HG03103 (cell line): Measurements from ENCODE around the gene ARMC7.

Experiments
- ATAC-seq: cut with Tn5 transposase; IDR thresholded peaks from one replicate; pipeline ENCODE4 v1.9.1; 2021; ENCODE audit warnings: low read depth; ENCODE audit not compliant: unreplicated experiment

The ARMC7 gene

DNA sequence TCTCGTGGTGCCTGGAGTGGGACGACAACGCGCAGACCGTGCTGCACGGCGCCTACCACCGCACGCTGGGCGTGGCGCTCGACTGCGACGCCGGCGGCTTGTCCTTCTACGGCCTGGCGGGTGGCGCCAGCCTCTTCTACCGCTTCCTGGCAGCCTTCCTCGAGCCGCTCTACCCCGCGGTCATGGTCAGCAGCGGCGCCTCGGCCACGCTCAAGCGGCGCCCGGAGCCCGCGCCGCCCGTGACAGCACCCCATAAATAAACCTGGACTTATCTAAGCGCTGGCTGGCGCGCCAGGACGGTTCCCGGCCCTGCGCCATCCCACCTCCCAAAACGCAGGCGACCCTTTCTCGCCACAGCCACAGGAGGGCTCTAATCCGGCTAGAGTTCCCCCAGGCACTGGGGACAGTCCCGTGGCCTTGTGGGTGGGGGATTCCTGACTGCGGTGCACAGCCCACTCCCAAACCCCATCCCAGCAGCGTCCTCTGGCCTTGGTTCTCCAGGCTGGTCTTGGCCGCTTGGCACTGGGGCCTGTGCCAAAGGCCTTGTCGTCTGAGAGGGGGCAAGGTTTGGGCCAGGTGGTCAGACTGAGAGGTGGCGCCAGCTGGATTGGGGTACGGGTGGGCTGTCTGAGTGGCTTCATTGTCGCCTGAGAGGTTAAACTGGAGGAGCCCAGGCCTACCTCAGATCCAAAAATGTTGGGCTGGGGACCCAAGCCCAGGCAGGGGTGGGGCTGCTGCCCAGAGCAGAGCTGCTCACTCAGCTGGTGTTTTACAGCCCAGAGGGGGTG, 32.1 kb upstream of the ARMC7 start:
- ATAC-seq: no peak

DNA sequence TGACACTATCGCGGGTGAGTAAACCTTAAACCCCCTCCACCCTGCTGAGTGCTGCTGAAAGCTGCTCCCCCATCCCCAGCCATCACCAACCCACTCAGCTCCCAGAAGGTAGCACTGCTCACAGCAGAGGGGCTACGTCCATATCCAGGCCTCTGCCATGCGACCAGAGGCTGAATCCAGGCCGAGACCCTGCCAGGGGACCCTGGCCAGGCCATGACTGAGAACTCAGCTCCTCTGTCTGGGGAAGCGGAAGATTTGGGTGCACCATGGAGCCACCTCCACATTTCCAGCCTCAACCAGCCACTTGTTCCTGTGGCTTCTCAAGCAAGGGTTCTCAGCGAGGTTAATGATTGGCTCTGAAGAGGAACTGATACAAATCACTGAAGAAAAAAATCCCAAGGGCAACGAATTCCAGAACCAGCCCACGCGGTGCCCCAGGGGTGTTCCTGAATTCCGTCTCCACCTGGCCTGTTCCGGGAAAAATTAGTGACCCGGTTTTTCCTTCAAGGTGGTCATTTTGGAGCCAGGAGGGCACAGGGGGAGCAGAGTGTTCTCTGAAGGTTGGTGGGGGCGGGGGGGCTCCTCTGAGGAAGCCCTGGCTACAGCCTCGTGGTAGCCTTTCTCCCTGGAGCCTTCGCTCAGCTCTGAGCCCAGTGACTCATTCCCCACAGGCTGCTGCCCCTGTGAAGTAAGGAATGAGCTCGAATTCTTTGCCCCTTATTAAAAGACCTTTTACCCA, 31.3 kb upstream of the ARMC7 start:
- no peak for ATAC-seq

DNA sequence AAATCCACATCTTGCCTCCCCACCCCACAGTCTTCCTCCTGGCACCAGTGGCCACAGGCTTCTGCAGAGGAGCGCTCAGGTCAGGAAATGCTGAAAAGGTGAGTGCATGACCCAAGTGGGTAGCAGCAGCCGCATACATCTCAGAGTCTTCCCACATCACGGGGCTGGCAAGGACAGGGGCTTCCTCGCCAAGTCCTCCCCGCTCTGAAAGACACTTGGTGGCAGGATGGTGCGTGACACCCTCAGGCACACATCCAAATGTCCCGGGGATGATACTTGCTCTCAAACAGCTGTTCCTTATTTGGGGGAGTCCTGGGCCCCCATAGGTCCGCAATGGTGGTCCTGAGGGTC, 30.8 kb upstream of the ARMC7 start:
- ATAC-seq: no peak

DNA sequence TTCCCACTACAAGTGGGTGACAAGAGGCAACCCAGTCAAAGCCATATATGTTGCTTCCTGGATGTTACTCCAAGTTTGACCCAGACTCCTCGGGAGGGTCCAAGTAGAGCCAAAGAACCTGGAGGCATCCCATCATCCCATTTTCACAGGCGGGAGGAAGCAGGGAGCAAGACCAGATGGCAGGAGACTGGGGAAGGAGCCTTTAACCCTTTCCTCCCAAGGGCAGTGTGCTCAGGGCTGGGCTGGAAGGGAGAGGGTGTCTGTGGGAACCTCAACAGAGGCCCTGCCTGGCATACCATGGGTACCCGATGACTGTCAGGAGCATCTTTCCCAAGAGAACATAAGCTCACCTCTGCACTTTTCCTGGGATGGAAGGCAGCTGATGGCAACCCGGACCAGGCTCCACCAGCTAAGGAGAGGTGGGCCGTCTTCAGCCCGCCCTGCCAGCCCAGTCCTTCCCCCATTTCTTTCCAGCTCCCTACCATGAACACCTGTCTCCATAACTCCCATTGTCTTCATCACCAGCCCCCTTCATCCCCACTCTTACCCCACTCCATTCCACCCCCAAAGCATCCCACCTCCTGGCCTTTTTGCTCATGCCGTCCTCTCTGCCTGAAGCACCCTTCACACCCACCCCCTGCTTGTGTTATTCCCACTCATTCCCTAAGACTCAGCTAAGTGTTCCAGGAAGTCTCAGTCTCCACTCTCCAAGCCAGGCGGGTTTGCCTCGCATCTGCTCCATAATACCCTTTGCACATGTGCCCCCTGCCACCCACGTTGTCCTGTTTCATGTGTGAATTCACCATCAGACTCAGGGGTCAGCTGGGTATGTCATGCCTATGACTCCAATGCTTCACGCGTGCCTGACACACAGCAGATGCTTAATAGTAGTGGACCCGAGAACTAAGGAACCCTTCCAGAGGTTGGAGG, 27.9 kb upstream of the ARMC7 start:
- no peak for ATAC-seq

DNA sequence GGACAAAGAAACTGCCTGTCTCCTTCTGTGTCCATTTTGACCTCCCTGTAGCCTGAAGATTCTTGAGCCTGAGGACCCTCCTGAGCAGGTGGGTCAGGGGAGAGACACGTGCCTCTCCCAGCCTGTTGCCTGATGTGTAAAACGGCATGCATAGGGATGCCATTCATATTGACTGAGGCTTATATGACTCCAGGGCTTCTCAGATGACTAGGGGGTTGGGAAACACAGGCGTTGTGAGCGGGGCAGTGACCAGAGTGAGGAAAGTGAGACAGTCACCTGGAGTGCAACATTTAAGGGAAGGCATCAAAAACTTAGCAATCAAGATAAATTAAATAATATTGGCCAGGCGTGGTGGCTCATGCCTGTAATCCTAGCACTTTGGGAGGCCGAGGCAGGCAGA, 27.1 kb upstream of the ARMC7 start:
- no peak for ATAC-seq

DNA sequence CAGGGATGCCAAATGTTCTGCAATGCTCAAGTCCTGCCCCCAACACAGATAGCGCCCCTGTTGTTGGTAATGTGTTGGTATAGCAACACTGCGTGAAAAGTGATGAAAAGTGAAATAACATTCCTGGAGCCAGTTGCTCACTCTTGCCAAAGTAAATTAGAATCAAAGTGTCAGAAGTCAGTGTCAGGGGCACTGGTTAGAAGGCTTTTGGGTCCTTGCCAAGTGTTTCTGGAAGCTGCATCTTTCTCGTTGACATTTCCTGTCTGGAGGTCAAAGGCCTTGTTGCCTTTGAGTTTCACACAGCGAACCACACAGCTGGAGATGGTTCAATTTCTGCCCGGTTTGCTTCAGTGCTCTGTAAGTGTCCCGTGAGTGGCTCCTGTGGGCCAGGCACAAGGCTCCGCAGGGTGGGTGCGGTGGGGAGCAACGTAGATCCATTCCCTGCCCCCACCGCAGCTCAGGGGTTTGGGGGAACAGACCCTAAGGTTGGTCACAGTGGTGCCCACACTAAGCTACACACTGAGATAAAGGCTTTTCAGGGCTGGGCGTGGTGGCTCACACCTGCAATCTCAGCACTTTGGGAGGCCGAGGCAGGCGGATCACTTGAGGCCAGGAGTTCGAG, 25.6 kb upstream of the ARMC7 start:
- ATAC-seq: no peak

DNA sequence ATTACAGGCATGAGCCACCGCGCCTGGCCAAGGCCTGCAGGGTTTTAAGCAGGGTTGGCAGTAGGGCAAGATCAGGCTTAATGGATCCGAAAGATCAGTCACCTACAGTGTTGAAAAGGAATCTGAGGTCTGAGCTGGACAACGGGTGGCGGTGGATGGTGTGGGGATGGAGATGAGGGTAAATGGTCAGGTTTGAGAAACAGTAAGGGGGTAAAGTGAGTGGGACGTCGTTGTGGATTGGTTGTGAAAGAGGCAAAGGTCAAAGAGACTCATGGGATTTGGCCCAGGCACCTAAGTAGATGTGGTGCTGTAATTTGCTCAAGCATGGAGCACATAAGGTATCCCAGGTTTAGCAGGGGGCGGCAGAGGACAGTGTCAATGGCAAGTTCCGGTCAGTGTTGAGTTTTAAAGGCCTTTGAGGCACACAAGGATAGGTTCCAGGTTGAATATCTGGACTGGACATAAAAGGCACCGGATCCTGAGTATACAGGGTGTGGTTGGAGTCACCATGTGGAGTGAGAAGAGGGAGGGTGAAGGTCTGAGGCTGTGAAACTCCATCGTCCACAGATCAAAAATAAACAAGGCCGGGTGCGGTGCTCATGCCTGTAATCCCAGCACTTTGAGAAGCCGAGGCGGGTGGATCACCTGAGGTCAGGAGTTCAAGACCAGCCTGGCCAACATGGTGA, 23.1 kb upstream of the ARMC7 start:
- ATAC-seq: no peak

DNA sequence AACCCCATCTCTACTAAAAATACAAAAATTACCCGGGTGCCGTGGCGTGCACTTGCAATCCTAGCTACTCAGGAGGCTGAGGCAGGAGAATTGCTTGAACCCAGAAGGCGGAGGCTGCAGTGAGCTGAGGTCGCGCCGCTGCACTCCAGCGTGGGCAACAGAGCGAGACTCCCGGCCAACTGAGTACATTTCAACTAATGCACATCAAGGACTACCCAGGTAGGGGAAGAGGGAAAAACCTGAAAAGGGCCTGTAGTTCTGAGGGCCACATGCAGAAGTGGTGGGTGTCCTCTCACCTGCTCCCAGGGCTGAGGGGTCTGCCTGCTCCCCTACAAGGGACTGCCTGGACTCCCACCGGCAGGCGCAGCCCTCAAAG, 22.6 kb upstream of the ARMC7 start:
- ATAC-seq: no peak

DNA sequence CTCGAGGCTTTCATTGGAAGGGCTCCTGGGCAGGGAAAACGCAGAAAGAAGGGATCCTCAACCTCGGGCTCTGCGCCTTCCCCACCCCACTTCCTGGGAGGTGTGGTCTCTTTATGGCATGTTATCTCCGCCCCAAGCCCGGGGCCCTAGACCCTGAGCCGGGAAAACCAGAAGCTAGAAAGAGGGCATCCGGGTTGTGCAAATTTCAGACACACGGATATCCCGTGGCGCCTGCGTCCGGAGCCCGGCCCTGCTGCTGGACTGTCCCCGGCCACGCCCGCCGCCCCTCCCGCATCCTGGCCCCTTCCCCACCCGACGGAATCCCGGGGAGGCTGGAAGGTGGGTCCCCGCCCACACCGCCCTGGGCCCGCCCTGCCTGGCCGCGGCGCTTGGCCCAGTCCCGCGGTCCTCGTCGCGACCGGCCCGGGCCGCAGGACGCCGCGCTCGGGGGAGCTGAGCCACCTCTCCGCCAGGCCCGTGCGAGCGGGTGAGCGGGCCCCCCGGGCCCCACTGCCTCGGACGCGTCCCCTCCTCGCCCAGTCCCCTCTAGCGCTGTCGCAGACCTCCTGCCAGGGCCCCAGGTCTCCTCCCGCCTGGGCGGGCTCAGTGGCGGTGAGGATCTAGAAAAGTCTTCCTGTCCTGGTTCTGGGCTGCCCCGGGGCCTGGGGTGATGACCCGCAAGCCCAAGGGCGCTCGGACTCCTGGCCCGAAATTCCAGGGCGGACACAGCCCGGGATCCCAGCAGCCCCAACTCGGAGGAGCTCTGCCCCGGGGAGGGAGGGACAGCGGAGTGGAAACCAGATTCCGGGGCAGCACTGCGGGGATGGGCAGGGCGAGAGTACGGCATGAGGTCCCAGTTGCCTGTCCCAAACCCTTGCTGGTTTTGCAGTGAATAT, 22.0 kb upstream of the ARMC7 start, which contains the start of gene SLC16A5:
SLC16A5 (plus strand) TSS at position 397 of the 896 bp plus-strand sequence. CDS start 5,683 bp downstream, outside the sequence.
- ATAC-seq: no peak

DNA sequence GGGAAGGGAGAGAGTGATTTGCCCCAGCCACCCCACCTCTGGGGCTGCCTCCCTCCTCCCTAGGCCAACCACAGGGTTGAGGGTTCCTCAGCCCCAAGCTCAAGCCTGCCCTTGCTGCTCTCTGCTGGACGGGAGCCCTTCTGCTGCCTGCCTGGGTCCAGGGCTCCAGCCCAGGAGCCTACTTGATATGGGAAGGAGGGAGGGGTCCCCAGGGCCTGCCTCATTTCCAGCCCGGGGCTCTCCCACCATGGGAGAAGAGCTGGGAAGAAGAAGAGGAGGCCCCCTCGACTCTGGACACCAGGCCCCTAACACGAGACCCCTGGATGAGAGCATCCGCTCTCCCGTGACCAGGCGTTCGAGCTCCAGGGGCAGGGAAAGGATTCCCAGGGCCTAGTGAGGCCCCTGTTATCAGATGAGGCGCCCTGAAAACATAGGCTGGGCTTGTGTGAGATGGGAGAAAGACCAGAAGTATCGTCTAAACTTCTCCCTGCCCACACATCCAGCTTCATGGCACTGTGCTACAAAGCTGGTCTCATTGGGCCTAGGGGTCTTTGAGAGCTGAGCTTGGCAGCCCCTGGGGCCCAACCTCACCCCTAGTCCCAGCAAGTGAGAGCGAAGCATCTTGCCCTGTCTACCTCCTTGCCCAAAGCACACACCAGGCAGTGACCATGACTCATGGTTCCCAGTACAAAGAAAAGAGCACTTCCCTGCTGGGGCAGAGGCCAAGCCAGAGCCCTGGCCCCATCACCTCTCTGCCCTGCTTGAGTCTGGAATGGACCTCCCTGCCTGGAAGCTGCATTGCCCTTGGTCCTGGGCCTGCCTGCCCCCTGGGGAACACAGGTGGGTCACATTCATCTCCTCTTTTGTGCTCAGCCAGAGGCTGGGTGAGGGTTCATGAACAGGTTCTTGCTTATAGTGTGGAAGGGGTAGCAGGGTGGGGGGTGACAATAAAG, 21.0 kb upstream of the ARMC7 start:
- ATAC-seq: no peak

DNA sequence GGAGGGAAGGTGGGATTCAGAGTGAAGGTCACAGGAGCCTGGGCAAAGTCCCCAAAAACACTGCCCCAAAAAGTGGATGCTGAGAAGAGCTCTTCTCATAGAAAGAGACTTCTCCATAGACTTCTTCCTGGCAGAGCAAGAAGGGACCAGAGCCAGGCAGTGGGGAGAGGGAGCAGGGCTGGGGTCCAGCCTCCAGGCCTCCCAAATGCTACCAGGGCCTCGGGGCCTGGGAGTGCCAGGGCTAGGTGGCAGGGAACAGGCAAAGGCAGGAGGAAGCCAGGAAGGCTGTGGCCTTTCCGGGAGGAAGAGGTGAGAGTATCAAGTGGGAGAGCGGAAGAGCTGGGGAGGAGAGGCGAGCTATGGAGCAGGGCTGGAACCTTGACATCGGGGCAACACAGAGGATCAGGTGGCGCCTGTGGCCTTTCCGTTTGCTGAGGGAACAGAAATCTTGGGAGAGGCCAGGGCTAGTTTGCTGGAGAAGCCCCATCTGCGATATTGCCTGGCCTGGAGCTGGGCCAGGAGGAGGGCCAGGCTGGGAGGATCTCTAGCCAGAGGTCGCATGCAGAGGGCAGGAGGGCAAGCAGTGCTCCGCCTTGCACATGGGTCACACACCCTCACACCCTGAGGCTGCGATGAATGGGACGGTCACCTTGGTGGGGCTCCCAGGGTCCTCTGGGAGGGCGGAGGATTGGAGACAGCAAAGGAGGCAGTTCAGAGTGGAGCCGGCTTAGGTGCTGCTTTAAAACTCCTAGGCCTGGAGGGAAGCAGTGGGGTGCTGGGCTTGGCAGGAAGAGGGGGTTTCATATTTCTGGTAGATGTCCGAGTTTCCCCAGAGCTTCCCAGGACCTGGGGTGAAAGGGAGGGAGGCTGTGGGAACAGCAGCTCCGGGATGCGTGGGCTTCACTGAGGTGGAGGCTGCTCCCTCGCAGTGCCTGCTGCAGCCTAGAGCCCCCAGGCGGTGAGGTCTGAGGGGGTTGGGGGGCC, 18.6 kb upstream of the ARMC7 start:
- no peak for ATAC-seq

DNA sequence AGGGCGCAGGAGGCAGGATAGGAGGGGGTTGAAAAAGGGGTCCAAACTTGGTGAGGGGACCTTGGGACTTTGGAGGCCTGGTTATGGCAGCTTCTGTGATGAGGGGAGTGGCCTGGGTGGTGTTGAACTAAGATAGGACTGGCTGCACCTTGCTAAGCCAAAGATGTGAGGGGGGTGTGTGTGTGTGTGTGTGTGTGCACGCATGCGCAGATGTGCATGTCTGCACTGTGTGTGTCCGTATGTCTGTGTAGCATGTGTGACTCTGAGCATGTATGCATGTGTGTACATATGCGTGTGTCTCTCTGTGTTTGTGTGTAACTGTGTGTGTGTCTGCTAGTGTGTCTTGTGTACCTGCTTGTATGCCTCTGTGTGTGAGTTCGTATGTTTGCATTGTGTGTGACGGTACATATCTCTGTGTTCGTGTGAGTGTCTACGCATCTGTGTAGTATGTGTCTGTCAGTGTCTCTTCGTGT, 17.9 kb upstream of the ARMC7 start:
- ATAC-seq: no peak

DNA sequence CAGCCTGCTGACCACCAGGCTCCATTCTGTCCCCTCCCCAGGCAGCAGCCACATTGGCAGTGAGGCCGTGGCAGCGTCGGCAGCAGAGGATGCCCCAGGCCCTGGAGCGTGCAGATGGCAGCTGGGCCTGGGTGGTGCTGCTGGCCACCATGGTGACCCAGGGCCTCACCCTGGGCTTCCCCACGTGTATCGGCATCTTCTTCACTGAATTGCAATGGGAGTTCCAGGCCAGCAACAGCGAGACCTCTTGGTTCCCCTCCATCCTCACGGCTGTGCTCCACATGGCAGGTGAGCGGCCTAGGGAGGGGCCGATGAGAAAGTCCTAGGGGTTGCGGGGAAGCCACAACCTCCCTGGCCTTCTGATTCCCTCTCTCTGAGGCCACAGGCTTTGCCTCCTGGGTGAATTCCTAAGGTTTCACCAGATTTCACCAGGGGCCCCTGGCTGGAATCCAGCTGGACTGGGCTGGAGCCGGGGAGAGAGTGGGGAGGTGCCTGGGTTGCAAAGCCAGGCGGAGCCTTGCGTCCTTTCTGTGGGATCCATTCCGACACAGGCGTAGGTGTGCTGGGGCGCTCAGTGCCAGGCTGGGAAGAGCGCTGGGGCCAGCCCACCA, 16.1 kb upstream of the ARMC7 start:
- ATAC-seq: no peak

DNA sequence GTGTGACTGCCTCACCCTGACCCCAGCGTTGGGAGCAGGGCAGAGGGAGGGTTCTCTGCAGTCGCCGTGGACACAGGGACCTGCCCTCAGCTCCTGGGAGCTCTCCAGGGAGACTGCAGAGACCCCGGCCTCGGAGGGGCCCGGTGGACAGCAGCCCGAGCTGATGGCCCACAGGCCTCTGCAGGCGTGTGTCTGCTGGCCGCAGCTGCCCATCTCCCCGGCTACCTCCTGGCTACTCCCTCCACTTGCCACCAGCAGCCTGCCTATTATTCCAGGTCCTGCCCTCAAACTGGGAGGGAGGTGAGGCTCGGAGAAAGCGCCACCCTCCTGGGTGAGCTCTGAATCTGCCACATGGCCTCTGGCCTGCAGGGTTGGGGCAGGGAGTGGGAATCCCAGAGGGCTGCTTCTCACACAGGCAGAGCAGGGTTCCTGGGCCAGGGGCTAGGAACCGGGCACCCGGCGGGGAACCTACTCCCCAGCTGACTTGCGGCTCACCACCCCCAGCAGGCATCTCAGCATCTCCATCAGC, 14.8 kb upstream of the ARMC7 start:
- no peak for ATAC-seq

DNA sequence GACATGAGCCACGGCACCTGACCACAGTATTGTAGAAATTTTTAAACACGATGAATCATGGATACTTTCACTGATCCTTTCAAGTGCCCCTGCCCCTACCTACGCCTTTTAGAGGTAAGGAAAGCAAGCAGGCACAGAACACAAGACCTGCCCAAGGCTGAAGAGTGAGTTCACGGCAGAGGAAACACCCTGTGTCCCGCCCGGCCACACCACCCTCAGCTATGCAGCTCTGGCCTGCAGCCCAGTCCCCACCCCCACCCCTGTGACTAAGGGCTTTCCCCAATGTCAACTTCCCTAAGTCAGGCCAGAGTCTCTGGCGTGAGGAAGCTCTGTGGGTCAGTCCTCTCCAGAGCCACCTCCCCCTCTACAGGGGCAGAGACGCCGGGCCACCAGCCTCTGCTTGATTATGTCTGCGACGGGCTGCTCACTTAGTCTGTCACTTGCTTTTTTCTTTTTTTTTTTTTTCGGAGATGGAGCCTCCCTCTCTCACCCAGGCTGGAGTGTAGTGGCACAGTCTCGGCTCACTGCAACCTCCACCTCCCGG, 13.6 kb upstream of the ARMC7 start:
- ATAC-seq: no peak

DNA sequence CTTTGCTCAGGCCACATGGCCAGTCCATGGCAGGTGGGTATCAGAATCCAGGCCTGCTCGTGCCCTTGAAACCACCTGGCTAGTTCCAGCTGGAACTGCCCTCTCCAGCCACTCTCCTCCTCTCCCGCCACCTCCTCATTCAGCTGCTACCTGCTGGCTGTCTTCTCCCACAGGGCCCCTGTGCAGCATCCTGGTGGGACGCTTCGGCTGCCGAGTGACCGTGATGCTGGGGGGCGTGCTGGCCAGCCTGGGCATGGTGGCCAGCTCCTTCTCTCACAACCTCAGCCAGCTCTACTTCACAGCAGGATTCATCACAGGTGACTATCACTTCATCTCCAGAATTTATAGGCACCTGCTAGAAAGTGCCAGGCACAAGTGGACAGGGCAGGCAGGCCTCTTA, 11.9 kb upstream of the ARMC7 start:
- ATAC-seq: no peak
